Measurements from ENCODE around the gene MICAL2. TPM values are rescaled to one million over a fixed set of nuclear protein-coding genes. Genes with fewer than 3 reads are reported as not detected.
A peak's percentile ranks its signal among the peaks of the same experiment; 100 is the strongest.

Gene MICAL2
- total and polyA plus RNA-seq, 2 of the 13 experiments (the other 11 are each of a cell fraction or from before 2014, with no cell fraction given) = 0.78 to 1.1 TPM

- ATAC-seq = no peak
- BruUV-seq (replicated peaks) = no TSS peak
- POLR2A ChIA-PET = no interaction called here
- H3K36me3 ChIP-seq (replicated peaks in 1 of 2; ENCODE audit: control insufficient read depth in 1 of 2, insufficient read depth in 2 of 2, low read length in 2 of 2) = no peaks in the 10 kb centered on the region
- CTCF ChIA-PET (ENCODE audit: low intra/inter-chr PET ratio, low total read pairs) = no interaction called here
- H3K9me3 ChIP-seq (ENCODE audit: low read length) = no peaks in the 10 kb centered on the region
- H3K27ac ChIP-seq (ENCODE audit: extremely low read length, insufficient read depth, low read length) = no peak overlapping the region
- in situ Hi-C loops (cut with HindIII; ENCODE audit: extremely low pct_ligation_motif_present, low pct_unique_long_range_greater_than_20kb) = no loop called here
- H2AFZ ChIP-seq (ENCODE audit: low read length) = no peak overlapping the region
- H3K4me1 ChIP-seq (ENCODE audit: insufficient read depth, low read length) = peaks cover 3% of the 10 kb centered on the region
- DNase-seq (ENCODE audit: low spot score) = no peak
- H3K9ac ChIP-seq (ENCODE audit: insufficient read depth, low read depth, low read length) = no peak overlapping the region
- no peaks in the 10 kb centered on the region for H4K20me1 ChIP-seq (ENCODE audit: insufficient read depth, low read length)
- TF ChIP-seq, protein P1, sequence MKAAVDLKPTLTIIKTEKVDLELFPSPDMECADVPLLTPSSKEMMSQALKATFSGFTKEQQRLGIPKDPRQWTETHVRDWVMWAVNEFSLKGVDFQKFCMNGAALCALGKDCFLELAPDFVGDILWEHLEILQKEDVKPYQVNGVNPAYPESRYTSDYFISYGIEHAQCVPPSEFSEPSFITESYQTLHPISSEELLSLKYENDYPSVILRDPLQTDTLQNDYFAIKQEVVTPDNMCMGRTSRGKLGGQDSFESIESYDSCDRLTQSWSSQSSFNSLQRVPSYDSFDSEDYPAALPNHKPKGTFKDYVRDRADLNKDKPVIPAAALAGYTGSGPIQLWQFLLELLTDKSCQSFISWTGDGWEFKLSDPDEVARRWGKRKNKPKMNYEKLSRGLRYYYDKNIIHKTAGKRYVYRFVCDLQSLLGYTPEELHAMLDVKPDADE (CRISPR knock-in tag; IDR thresholded peaks at IDR 0.05) = no peak
- TF ChIP-seq, protein P2, sequence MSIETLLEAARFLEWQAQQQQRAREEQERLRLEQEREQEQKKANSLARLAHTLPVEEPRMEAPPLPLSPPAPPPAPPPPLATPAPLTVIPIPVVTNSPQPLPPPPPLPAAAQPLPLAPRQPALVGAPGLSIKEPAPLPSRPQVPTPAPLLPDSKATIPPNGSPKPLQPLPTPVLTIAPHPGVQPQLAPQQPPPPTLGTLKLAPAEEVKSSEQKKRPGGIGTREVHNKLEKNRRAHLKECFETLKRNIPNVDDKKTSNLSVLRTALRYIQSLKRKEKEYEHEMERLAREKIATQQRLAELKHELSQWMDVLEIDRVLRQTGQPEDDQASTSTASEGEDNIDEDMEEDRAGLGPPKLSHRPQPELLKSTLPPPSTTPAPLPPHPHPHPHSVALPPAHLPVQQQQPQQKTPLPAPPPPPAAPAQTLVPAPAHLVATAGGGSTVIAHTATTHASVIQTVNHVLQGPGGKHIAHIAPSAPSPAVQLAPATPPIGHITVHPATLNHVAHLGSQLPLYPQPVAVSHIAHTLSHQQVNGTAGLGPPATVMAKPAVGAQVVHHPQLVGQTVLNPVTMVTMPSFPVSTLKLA (IDR thresholded peaks at IDR 0.05) = peak; percentile 24; the same call in 1 of the 2 replicates
- no peak for TF ChIP-seq SOX5 (CRISPR knock-in tag; IDR thresholded peaks at IDR 0.05; ENCODE audit: borderline replicate concordance)
- intact Hi-C loops (cut with micrococcal nuclease; ENCODE audit: unreplicated experiment) = no loop called here
- H3K4me3 ChIP-seq (replicated peaks in 1 of 3; ENCODE audit: insufficient read depth in 1 of 3, low read depth in 2 of 3, low read length in 3 of 3) = no peak overlapping the region
- H3K27me3 ChIP-seq (ENCODE audit: control insufficient read depth in 1 of 2, insufficient read depth in 2 of 2, low read length in 2 of 2) = no peaks in the 10 kb centered on the region; a peak in 1 of 5 replicates
- no peak overlapping the region for H3K4me2 ChIP-seq (ENCODE audit: low read depth, low read length)
- H3K79me2 ChIP-seq (ENCODE audit: insufficient read depth, low read length) = no peaks in the 10 kb centered on the region
- WGBS (ENCODE audit: low lambda C conversion rate) = 98% methylated on average over 6 of the region's 6 CpGs
- FAIRE-seq = no peak
Measured at GRCh38 chr11:12154871-12155668, 44.7 kb downstream of the MICAL2 start.

DNA sequence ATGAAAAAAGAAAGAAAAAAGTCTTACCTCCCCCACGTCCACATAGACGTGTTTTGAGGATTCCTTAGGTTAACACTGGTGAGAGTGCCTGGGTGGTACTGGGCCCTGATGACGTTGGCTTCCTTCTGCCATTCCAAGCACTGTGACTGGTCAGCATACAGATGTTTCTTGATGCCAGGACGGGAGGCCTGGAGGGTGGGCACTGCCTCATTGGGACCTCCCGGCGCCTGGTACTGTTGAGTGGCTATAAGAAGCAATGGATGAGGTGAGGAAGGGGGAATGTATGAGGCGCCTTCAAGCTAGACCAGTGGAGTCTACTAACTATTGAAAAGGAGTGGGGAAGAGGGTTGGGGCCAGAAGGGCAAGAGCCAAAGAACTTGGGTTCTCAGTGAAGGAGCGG, 45.3 kb downstream of the MICAL2 start:
- BruUV-seq (replicated peaks) = no TSS peak
- ChIA-PET CTCF (ENCODE audit: low intra/inter-chr PET ratio, low total read pairs) (no interaction called here), POLR2A (no interaction called here)
- Histone ChIP-seq H3K9ac (ENCODE audit: insufficient read depth, low read depth, low read length) (no peak overlapping the region), H3K9me3 (ENCODE audit: low read length) (no peaks in the 10 kb centered on the region), H3K4me2 (ENCODE audit: low read depth, low read length) (no peak overlapping the region), H3K79me2 (ENCODE audit: insufficient read depth, low read length) (no peaks in the 10 kb centered on the region), H3K27me3 (ENCODE audit: control insufficient read depth in 1 of 2, insufficient read depth in 2 of 2, low read length in 2 of 2) (no peaks in the 10 kb centered on the region; a peak in 1 of 5 replicates), H2AFZ (ENCODE audit: low read length) (no peak overlapping the region), H3K36me3 (replicated peaks in 1 of 2; ENCODE audit: control insufficient read depth in 1 of 2, insufficient read depth in 2 of 2, low read length in 2 of 2) (no peaks in the 10 kb centered on the region), H4K20me1 (ENCODE audit: insufficient read depth, low read length) (no peaks in the 10 kb centered on the region), H3K4me3 (replicated peaks in 1 of 3; ENCODE audit: insufficient read depth in 1 of 3, low read depth in 2 of 3, low read length in 3 of 3) (no peak overlapping the region), H3K4me1 (ENCODE audit: insufficient read depth, low read length) (no peaks in the 10 kb centered on the region), H3K27ac (ENCODE audit: extremely low read length, insufficient read depth, low read length) (no peak overlapping the region)
- in situ Hi-C loops (cut with HindIII; ENCODE audit: extremely low pct_ligation_motif_present, low pct_unique_long_range_greater_than_20kb) (no loop called here), intact Hi-C loops (cut with micrococcal nuclease; ENCODE audit: unreplicated experiment) (no loop called here)
- DNase-seq (ENCODE audit: low spot score) (no peak), FAIRE-seq (no peak), ATAC-seq (no peak)
- WGBS (ENCODE audit: low lambda C conversion rate) = 80% methylated on average over 8 of the region's 8 CpGs
- TF ChIP-seq HDAC1 (CRISPR knock-in tag; IDR thresholded peaks at IDR 0.05) (no peak), ZFP62 (CRISPR knock-in tag; IDR thresholded peaks at IDR 0.05) (no peak), ZNF230 (CRISPR knock-in tag; IDR thresholded peaks at IDR 0.05) (no peak), JUNB (CRISPR knock-in tag; IDR thresholded peaks at IDR 0.05; ENCODE audit: borderline replicate concordance) (no peak), REPIN1 (CRISPR knock-in tag; IDR thresholded peaks at IDR 0.05; ENCODE audit: borderline replicate concordance, low read depth) (no peak), PLSCR1 (CRISPR knock-in tag; IDR thresholded peaks at IDR 0.05; ENCODE audit: borderline replicate concordance) (no peak), NBN (conservative IDR thresholded peaks at IDR 0.05) (no peak)
- TF ChIP-seq, protein P3, sequence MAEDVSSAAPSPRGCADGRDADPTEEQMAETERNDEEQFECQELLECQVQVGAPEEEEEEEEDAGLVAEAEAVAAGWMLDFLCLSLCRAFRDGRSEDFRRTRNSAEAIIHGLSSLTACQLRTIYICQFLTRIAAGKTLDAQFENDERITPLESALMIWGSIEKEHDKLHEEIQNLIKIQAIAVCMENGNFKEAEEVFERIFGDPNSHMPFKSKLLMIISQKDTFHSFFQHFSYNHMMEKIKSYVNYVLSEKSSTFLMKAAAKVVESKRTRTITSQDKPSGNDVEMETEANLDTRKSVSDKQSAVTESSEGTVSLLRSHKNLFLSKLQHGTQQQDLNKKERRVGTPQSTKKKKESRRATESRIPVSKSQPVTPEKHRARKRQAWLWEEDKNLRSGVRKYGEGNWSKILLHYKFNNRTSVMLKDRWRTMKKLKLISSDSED (CRISPR knock-in tag; IDR thresholded peaks at IDR 0.05) = no peak
- TF ChIP-seq, protein P4, sequence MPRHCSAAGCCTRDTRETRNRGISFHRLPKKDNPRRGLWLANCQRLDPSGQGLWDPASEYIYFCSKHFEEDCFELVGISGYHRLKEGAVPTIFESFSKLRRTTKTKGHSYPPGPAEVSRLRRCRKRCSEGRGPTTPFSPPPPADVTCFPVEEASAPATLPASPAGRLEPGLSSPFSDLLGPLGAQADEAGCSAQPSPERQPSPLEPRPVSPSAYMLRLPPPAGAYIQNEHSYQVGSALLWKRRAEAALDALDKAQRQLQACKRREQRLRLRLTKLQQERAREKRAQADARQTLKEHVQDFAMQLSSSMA (CRISPR knock-in tag; IDR thresholded peaks at IDR 0.05) = no peak
